Calu3 (cell line): ENCODE results near the gene BEND5. TPM values are rescaled to one million over a fixed set of nuclear protein-coding genes. Genes with fewer than 3 reads are reported as not detected.

Experiments used
- BruUV-seq: library from RNA; stranded (reverse); fragments of 400-500 nt; replicated peaks from 2 replicates; lab custom pipeline; 2021; lab: Mats Ljungman, UMichigan
- CTCF ChIA-PET: fragments of 300-600 bp; sonication (Branson Sonifier 250); formaldehyde crosslinking; loops from one replicate; lab custom pipeline; 2022; ENCODE audit warnings: antibody characterized with exemption; lab: Charles Lee
- DNase-seq: peaks from one replicate; pipeline ENCODE4 v3.0.0; 2022
- H3K27ac Mint-ChIP-seq: one replicate; pipeline ENCODE4 v1.8.0; 2022; ENCODE audit warnings: mixed read lengths; ENCODE audit not compliant: unreplicated experiment
- H3K27me3 Mint-ChIP-seq: one replicate; pipeline ENCODE4 v1.8.0; 2022; ENCODE audit warnings: mixed read lengths; ENCODE audit not compliant: unreplicated experiment
- H3K36me3 Mint-ChIP-seq: one replicate; pipeline ENCODE4 v1.8.0; 2022; ENCODE audit warnings: mild to moderate bottlenecking, moderate library complexity, mixed read lengths; ENCODE audit not compliant: insufficient read depth, unreplicated experiment
- H3K4me1 Mint-ChIP-seq: one replicate; pipeline ENCODE4 v1.8.0; 2022; ENCODE audit warnings: mild to moderate bottlenecking, low read depth, mixed read lengths; ENCODE audit not compliant: unreplicated experiment
- H3K4me3 Mint-ChIP-seq: one replicate; pipeline ENCODE4 v1.8.0; 2022; ENCODE audit warnings: mild to moderate bottlenecking, low read depth, moderate library complexity, mixed read lengths; ENCODE audit not compliant: unreplicated experiment
- H3K9me3 Mint-ChIP-seq: one replicate; pipeline ENCODE4 v1.8.0; 2022; ENCODE audit warnings: low read depth, mixed read lengths; ENCODE audit not compliant: unreplicated experiment
- CTCF ChIP-seq: fragments of 200-600 bp; IDR thresholded peaks from one replicate; pipeline ENCODE4 v1.8.0; 2022; ENCODE audit warnings: antibody characterized with exemption; ENCODE audit not compliant: unreplicated experiment
- intact Hi-C: fragments of 100-400 bp; cut with micrococcal nuclease; formaldehyde crosslinking; loops from one replicate; pipeline ENCODE4 v1.10.0; 2022; ENCODE audit not compliant: unreplicated experiment
- total RNA-seq: library from RNA; stranded (reverse); gene quantifications from 2 replicates; pipeline ENCODE4 v1.2.3, GENCODE V29; 2022

BEND5 gene
- total RNA-seq, 1 experiment from 2014 or later: 0.87 TPM

DNA sequence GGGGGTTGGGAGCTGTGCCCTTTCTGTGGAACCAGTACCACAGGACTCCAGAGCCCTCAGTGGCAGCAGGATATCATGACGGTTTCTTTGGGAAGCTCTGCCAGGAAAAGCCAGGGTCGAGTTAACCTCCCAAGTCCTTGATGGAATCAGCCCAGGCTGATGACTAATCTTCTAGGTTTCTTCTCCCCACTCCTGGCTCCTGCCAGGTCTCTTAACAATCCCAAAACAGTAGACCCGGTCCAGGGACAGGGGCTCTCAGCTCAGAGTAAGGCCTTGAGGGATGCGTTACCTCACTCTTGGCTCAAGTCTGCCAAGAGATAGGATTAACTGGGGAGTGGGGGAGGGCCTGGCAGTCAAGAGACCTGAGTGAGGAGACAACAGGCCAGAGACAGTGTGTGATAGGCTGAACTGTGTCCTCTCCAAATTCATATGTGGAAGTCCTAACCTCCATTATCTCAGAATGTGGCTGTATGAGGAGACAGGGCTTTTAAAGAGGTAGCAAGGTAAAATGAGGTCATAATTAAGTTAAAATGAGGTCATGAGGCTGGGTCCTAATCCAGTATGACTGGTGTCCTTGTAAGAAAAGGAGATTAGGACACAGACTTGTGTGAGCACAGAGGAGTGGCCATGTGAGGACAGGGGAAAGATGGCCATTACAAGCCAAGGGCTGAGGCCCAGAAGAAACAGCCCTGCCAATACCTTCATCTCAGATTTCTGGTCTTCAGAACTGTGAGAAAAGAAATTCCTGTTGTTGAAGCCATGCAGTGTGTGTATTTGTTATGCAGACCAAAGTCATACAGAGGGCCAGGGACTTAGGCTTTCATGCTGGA lies 95.0 kb downstream of the BEND5 start:
- intact Hi-C loops: loop anchor here (10.0 kb wide), 1 partner anchor 1653 kb away; no protein-coding TSS in a partner anchor
- BruUV-seq: no TSS peak
- no peaks in the 10 kb centered on the region for H3K9me3 Mint-ChIP-seq
- no peak for TF ChIP-seq CTCF
- no peaks in the 10 kb centered on the region for H3K36me3 Mint-ChIP-seq
- peaks cover 12% of the 10 kb centered on the region for H3K4me1 Mint-ChIP-seq
- H3K27ac Mint-ChIP-seq: no peak overlapping the region
- CTCF ChIA-PET: interaction anchor here (0.7 kb wide), 1 partner anchor 92 kb away, joined by 5 read pairs; no protein-coding TSS in a partner anchor
- H3K27me3 Mint-ChIP-seq: no peaks in the 10 kb centered on the region
- DNase-seq: no peak
- no peak overlapping the region for H3K4me3 Mint-ChIP-seq

GRCh38 chr1:48680411-48681035 lies 96.2 kb downstream of the BEND5 start:
- peaks cover 12% of the 10 kb centered on the region for H3K4me1 Mint-ChIP-seq
- no peak overlapping the region for H3K27ac Mint-ChIP-seq
- BruUV-seq: no TSS peak
- H3K36me3 Mint-ChIP-seq: no peaks in the 10 kb centered on the region
- CTCF ChIA-PET: interaction anchor here (1.0 kb wide), 1 partner anchor 137 kb away, joined by 3 read pairs; no protein-coding TSS in a partner anchor
- H3K27me3 Mint-ChIP-seq: no peaks in the 10 kb centered on the region
- intact Hi-C loops: loop anchor here (10.0 kb wide), 1 partner anchor 1654 kb away; no protein-coding TSS in a partner anchor
- no peak for DNase-seq
- TF ChIP-seq CTCF: no peak
- no peak overlapping the region for H3K4me3 Mint-ChIP-seq
- H3K9me3 Mint-ChIP-seq: no peaks in the 10 kb centered on the region

DNA sequence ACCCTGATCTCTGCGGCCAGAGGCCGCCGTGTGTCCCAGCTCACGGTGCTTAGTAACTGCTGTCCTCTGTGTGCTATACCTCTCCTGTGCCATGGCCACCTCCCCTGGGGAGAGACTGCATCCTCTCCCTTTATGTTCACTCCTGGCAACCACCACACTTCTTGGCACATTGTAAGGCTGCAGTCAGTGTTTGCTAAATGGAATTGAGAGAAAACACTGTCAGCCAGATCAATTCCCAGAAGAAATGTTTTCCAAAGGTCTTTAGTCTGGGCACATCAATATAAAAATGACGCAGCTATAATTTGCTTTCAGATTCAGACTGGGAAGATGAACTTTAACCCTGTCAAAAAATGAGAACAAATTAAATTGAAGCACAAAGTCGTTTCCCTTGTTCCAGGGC lies 96.8 kb downstream of the BEND5 start:
- H3K9me3 Mint-ChIP-seq: no peaks in the 10 kb centered on the region
- intact Hi-C loops: loop anchor here (10.0 kb wide), 2 partner anchors 1655 to 1675 kb away; no protein-coding TSS in a partner anchor
- H3K4me1 Mint-ChIP-seq: peaks cover 19% of the 10 kb centered on the region
- H3K27me3 Mint-ChIP-seq: no peaks in the 10 kb centered on the region
- no peak for TF ChIP-seq CTCF
- no peak for DNase-seq
- H3K27ac Mint-ChIP-seq: no peak overlapping the region
- no peak overlapping the region for H3K4me3 Mint-ChIP-seq
- no peaks in the 10 kb centered on the region for H3K36me3 Mint-ChIP-seq
- CTCF ChIA-PET: interaction anchor here (1.0 kb wide), 1 partner anchor 138 kb away, joined by 3 read pairs; no protein-coding TSS in a partner anchor
- BruUV-seq: no TSS peak

GRCh38 chr1:48678710-48679505 lies 97.8 kb downstream of the BEND5 start:
- H3K27ac Mint-ChIP-seq: no peak overlapping the region
- CTCF ChIA-PET: interaction anchor here (0.6 to 2.9 kb wide), 3 partner anchors 15 to 1734 kb away, joined by 6 to 78 read pairs (median 6); no protein-coding TSS in a partner anchor
- peaks cover 23% of the 10 kb centered on the region for H3K4me1 Mint-ChIP-seq
- H3K4me3 Mint-ChIP-seq: no peak overlapping the region
- no peak for DNase-seq
- intact Hi-C loops: loop anchor here (10.0 kb wide), 1 partner anchor 1676 kb away; no protein-coding TSS in a partner anchor
- no peaks in the 10 kb centered on the region for H3K36me3 Mint-ChIP-seq
- no peaks in the 10 kb centered on the region for H3K9me3 Mint-ChIP-seq
- TF ChIP-seq CTCF: no peak
- H3K27me3 Mint-ChIP-seq: no peaks in the 10 kb centered on the region
- BruUV-seq: no TSS peak
